Fibroblast of the aortic adventitia (primary cell): Measurements from ENCODE around the gene CLPTM1. TPM values are rescaled to one million over a fixed set of nuclear protein-coding genes. Genes with fewer than 3 reads are reported as not detected.
"Not testable (repeated sequence)": the region's sequence is repeated elsewhere in the genome, so short reads cannot be mapped to it uniquely, and the experiment has no call there.

ENCODE experiments used
- DNase-seq: peaks from one replicate; pipeline ENCODE4 v3.0.0-alpha.2; 2010; ENCODE audit warnings: low read depth
- H3K4me3 ChIP-seq: 2 replicates; pipeline ENCODE4 v1.5.1; 2011; ENCODE audit warnings: low read depth, mild to moderate bottlenecking, control low read depth, low read length, moderate library complexity
- total RNA-seq: library from RNA; depleted of rRNA; stranded (reverse); fragments of >200 nt; gene quantifications from 2 replicates; pipeline ENCODE4 v1.2.3, GENCODE V29; 2012; ENCODE audit warnings: low replicate concordance
- TF ChIP-seq, protein P1 (sequence below): IDR thresholded peaks from 2 replicates; pipeline ENCODE4 v1.5.1; 2011; ENCODE audit warnings: mild to moderate bottlenecking, low read length, control low read depth, inconsistent platforms; ENCODE audit not compliant: insufficient read depth

Gene CLPTM1
- total RNA-seq, 1 donor: 39.0 TPM

DNA sequence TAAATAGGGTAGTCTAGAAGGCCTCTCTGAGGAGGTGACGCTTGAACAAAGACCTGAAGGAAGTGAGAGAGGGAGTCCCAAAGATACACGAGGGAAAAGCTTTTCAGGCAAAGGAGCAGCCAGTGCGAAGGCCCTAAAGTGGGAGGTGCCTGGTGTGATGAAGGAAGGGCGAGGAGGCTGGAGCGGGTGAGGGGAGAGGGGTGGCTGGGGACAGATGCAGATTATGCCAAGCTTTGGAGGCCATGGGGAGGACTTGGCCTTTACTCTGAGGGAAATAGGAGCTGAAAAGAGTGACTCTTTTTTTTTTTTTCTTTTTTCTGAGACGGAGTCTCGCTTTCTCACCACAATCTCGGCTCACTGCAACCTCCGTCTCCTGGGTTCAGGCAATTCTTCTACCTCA lies 2.9 kb downstream of the CLPTM1 start:
- TF ChIP-seq, protein P1, sequence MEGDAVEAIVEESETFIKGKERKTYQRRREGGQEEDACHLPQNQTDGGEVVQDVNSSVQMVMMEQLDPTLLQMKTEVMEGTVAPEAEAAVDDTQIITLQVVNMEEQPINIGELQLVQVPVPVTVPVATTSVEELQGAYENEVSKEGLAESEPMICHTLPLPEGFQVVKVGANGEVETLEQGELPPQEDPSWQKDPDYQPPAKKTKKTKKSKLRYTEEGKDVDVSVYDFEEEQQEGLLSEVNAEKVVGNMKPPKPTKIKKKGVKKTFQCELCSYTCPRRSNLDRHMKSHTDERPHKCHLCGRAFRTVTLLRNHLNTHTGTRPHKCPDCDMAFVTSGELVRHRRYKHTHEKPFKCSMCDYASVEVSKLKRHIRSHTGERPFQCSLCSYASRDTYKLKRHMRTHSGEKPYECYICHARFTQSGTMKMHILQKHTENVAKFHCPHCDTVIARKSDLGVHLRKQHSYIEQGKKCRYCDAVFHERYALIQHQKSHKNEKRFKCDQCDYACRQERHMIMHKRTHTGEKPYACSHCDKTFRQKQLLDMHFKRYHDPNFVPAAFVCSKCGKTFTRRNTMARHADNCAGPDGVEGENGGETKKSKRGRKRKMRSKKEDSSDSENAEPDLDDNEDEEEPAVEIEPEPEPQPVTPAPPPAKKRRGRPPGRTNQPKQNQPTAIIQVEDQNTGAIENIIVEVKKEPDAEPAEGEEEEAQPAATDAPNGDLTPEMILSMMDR: no peak
- H3K4me3 ChIP-seq: no peak overlapping the region
- no peak for DNase-seq

DNA sequence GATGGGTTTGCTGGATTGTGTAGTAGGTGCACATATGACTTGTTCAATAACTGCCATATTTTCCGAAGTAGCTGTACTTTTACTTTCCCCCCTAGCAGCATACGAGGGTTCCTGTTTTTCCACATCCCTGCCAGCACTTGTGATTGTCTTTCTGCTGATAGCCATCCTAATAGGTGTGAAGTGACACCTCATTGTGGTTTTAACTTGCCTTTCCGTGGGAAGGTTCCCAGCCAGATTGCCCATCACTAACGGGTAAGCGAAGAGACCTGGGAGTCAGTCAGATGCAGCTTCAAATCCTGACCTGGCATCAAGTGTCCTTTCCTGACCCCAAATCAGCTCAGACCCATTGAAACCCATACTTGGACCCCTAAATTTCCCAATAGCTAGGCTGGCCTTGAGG lies 4.5 kb downstream of the CLPTM1 start:
- no peak for DNase-seq
- H3K4me3 ChIP-seq: no peak overlapping the region
- TF ChIP-seq, protein P1: no peak

DNA sequence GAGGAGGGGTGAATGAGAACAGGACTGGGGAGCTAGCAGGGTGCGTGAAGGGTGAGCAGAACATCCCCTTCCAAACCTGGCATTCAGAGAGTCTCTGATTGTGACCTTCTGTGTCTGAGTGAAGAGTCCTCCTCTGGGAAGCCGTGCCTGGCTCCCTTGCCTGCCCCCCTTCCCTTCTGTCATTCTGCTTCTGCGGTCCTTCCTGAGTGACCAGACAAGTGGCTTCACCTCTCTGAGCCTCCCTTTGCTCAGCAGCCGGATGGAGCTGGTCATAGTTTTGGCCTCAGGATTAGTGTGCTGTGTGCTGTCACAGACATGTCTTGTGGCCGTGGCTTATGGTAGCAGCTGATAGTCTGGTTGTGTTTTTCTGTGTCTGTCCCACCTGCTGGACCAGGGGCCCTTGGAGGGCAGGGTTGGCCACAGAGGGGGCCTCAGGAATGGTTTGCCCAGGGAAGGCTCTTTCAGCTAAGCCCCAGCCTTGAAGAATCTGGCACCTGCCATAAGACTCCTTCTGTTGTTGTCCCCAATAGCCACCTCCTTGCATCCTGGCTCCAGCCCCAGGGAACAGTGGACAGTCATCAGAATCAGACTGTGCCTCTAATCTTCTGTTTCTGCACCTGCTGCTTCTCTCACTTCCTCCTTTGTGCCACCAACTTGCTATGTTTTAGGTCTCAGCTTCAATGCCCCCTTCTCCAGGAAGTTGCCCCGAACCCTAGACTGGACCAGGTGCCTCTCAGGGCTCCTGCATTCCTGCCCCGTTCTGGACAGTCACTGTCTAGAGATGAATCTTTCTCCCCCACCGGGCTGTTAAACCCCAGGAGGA lies 5.9 kb downstream of the CLPTM1 start:
- TF ChIP-seq, protein P1: no peak
- no peak for DNase-seq
- no peak overlapping the region for H3K4me3 ChIP-seq

DNA sequence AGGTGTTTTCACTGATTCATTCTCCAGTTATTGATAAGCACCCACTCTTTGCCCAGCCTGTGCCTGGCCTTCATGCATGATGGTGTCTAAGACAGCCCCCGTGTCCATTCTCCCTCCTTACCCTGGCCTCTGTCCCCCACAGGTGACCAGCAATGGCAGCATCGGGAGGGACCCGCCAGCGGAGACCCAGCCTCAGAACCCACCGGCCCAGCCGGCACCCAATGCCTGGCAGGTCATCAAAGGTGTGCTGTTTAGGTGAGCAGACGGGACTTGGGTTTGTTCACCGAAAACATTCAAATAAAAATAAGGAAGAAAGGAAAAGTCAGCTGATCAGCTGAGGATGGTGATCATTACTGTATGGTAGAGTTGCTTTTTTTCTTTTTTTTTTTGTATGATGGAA lies 6.6 kb downstream of the CLPTM1 start:
- TF ChIP-seq, protein P1: no peak
- DNase-seq: no peak
- H3K4me3 ChIP-seq: no peak overlapping the region

DNA sequence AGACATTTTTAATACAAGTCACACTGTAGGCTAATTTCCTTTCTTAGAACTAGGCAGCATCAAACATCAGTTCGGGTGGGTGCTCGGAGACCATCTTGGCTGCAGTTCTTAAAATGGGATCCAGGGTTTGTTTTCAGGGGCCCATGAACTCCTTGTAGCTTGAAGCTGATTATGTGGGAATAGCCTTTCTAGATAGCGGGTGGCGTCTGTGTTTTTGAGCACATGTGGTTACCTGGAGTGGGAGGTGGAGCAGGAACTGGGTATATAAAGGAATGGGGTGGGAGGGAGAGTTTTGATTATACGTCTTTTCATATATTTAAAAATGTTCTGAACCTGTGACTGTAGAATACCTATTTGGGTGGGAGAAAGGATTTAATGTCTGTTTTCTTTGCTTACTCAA lies 12.9 kb downstream of the CLPTM1 start:
- TF ChIP-seq, protein P1: no peak
- no peak for DNase-seq
- no peak overlapping the region for H3K4me3 ChIP-seq

DNA sequence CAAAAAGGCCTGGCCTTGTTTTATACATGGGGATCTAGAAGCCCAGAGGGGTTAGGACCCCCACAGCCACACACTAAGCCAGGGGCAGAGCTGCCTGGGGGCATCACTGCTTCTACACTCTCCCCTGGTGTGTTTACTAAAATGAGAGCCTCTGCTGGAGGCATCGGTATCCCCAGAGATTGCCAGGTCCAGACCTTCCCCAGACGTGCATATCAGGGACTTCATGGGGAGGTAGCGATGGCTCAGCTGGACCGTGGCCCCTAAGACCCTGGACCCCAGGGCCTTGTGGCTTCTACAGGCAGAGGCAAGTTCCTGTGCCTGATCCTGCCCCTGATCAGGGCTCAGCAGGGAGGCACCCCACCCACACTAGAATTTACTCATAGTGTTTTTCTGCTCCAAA lies 13.5 kb downstream of the CLPTM1 start:
- no peak overlapping the region for H3K4me3 ChIP-seq
- TF ChIP-seq, protein P1: no peak
- no peak for DNase-seq

DNA sequence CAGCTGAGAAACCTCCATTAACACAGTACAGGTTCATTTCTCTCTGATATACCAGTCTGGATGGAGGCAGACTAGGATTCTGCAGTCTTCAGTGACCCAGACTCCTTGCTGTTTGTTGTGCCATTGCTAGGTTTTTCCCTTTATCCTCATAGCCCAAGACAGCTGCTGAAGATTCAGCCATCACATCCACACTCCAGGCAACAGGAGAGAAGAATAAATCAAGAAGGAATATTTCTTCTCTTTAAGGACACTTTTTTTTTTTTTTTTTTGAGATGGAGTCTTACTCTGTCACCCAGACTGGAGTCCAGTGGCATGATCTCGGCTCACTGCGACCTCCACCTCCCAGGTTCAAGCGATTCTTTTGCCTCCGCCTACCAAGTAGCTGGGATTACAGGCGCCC lies 14.3 kb downstream of the CLPTM1 start:
- no peak for DNase-seq
- TF ChIP-seq, protein P1: no peak
- H3K4me3 ChIP-seq: no peak overlapping the region

DNA sequence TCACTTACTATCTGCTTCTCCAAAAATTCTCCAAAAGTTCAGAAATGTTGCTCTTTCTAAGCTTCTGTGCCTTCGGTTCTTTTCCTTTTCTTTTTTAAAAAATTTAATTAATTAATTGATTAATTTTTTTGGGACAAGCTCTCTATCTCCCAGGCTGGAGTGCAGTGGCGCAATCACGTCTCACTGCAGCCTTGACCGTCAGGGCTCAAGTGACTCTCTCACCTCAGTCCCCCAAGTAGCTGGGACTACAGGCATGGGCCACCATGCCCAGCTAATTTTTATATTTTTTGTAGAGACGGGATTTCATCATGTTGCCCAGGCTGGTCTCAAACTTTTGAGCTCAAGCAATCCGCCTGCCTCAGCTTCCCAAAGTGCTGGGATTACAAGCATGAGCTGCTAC lies 16.3 kb downstream of the CLPTM1 start:
- H3K4me3 ChIP-seq, DNase-seq: not testable (repeated sequence)
